NOMO-1 treated with DMSO at 0.1 percent for 48 hours (cell line): ENCODE results near the gene RAB1B.

Experiments used
- DNase-seq: peaks from one replicate; lab custom pipeline; 2025; ENCODE audit not compliant: unreplicated experiment; lab: John Stamatoyannopoulos, UW

Gene RAB1B

GRCh38 chr11:66268244-66268951 lies at the start of gene RAB1B:
Gene RAB1B, plus strand, starts transcription at chr11:66268639. Its CDS starts 41 bp downstream, at chr11:66268680.
- DNase-seq = peak; percentile 98

- DNase-seq = no peak
Observed at GRCh38 chr11:66218846-66219620, 49.4 kb upstream of the RAB1B start.

GRCh38 chr11:66219846-66220565 lies 48.4 kb upstream of the RAB1B start:
- no peak for DNase-seq

- DNase-seq = no peak
Observed at GRCh38 chr11:66220566-66220935, 47.9 kb upstream of the RAB1B start.

- no peak for DNase-seq
Observed at GRCh38 chr11:66221012-66221411, 47.4 kb upstream of the RAB1B start.

GRCh38 chr11:66221726-66222236 lies 46.7 kb upstream of the RAB1B start:
- DNase-seq = no peak

GRCh38 chr11:66222358-66223149 lies 45.9 kb upstream of the RAB1B start:
- DNase-seq = peak; percentile 84

GRCh38 chr11:66224226-66224855 lies 44.1 kb upstream of the RAB1B start:
- DNase-seq = no peak

- no peak for DNase-seq
Observed at GRCh38 chr11:66225066-66225465, 43.4 kb upstream of the RAB1B start.

GRCh38 chr11:66226101-66226500 lies 42.3 kb upstream of the RAB1B start:
- DNase-seq = no peak

GRCh38 chr11:66227700-66228099 lies 40.7 kb upstream of the RAB1B start:
- DNase-seq = no peak

GRCh38 chr11:66228521-66228920 lies 39.9 kb upstream of the RAB1B start:
- no peak for DNase-seq

- no peak for DNase-seq
Observed at GRCh38 chr11:66230156-66230555, 38.3 kb upstream of the RAB1B start.

- no peak for DNase-seq
Observed at GRCh38 chr11:66230978-66231377, 37.5 kb upstream of the RAB1B start.

GRCh38 chr11:66231561-66231960 lies 36.9 kb upstream of the RAB1B start:
- no peak for DNase-seq

GRCh38 chr11:66232769-66233168 lies 35.7 kb upstream of the RAB1B start:
- no peak for DNase-seq

GRCh38 chr11:66233301-66233700 lies 35.1 kb upstream of the RAB1B start:
- no peak for DNase-seq

- no peak for DNase-seq
Observed at GRCh38 chr11:66235141-66235540, 33.3 kb upstream of the RAB1B start.

- no peak for DNase-seq
Observed at GRCh38 chr11:66237867-66238266, 30.6 kb upstream of the RAB1B start.

- DNase-seq = no peak
Observed at GRCh38 chr11:66238786-66239413, 29.5 kb upstream of the RAB1B start.
